ENCODE measurements around the gene RGS3. TPM values are rescaled to one million over a fixed set of nuclear protein-coding genes. Genes with fewer than 3 reads are reported as not detected.

RGS3 gene
- polyA plus RNA-seq, 1 of the 3 experiments (the other 2 are of a cell fraction), result 50.6 TPM

GRCh38 chr9:113522858-113523257 is 59.3 kb downstream of the RGS3 start:
- Histone ChIP-seq H3K79me2 (ENCODE audit: insufficient read depth) (no peaks in the 10 kb centered on the region), H3K36me3 (replicated peaks in 1 of 2; ENCODE audit: control insufficient read depth in 1 of 2, insufficient read depth in 2 of 2, low read length in 1 of 2) (no peaks in the 10 kb centered on the region), H3F3A (replicated peaks; ENCODE audit: insufficient read depth) (no peaks in the 10 kb centered on the region), H4K20me1 (ENCODE audit: insufficient read depth) (no peaks in the 10 kb centered on the region), H3K9me3 (no peaks in the 10 kb centered on the region), H3K27ac (ENCODE audit: low read depth in 2 of 2, low read length in 1 of 2) (no peak overlapping the region), H3K27me3 (ENCODE audit: insufficient read depth) (no peaks in the 10 kb centered on the region), H3K4me3 (ENCODE audit: low read depth in 2 of 2, low read length in 1 of 2) (no peak overlapping the region), H3K9ac (no peak overlapping the region), H2AFZ (ENCODE audit: low read depth) (no peak overlapping the region), H3K4me1 (ENCODE audit: control insufficient read depth in 1 of 2, insufficient read depth in 2 of 2, low read depth in 1 of 2, low read length in 1 of 2) (peaks cover 9 to 10% of the 10 kb centered on the region in 2 experiments; a peak in 1 of 4 replicates), H3K9me2 (no peaks in the 10 kb centered on the region), H3K4me2 (no peak overlapping the region)
- TF ChIP-seq FOXM1 (IDR thresholded peaks at IDR 0.05; ENCODE audit: low read depth) (no peak), MAX (IDR thresholded peaks at IDR 0.05; ENCODE audit: low read depth) (no peak), EP300 (IDR thresholded peaks at IDR 0.05; ENCODE audit: borderline replicate concordance in 1 of 2, low read depth in 1 of 2, low read length in 1 of 2) (no peak), GATA2 (CRISPR knock-in tag; IDR thresholded peaks at IDR 0.05) (no peak), CTCF (IDR thresholded peaks at IDR 0.05) (no peak), EZH2phosphoT487 (IDR thresholded peaks at IDR 0.05; ENCODE audit: borderline replicate concordance, low read depth) (no peak), JUND (IDR thresholded peaks at IDR 0.05) (no peak), GABPA (IDR thresholded peaks at IDR 0.05; ENCODE audit: low read depth) (no peak), NFIC (IDR thresholded peaks at IDR 0.05; ENCODE audit: borderline replicate concordance) (no peak), NRF1 (IDR thresholded peaks at IDR 0.05; ENCODE audit: low read depth, low read length) (no peak), CHD2 (IDR thresholded peaks at IDR 0.05; ENCODE audit: low read length, partially characterized antibody) (no peak), RFX5 (IDR thresholded peaks at IDR 0.05; ENCODE audit: low read length) (no peak), IRF3 (IDR thresholded peaks at IDR 0.05; ENCODE audit: low read depth, low read length) (no peak), RXRA (IDR thresholded peaks at IDR 0.05; ENCODE audit: borderline replicate concordance, low read depth) (no peak), TEAD4 (IDR thresholded peaks at IDR 0.05; ENCODE audit: borderline replicate concordance, insufficient read depth) (no peak), RCOR1 (IDR thresholded peaks at IDR 0.05; ENCODE audit: low read length) (no peak), ELF1 (IDR thresholded peaks at IDR 0.05) (no peak), MEF2A (IDR thresholded peaks at IDR 0.05; ENCODE audit: borderline replicate concordance, low read depth) (no peak), PBX3 (IDR thresholded peaks at IDR 0.05) (no peak), SIN3A (IDR thresholded peaks at IDR 0.05; ENCODE audit: borderline replicate concordance, low read depth, low read length) (no peak)
- 94% methylated on average over 8 of the region's 8 CpGs for WGBS (ENCODE audit: low lambda C conversion rate)
- CTCF ChIA-PET, result interaction anchor here (0.8 to 1.8 kb wide), 5 partner anchors 8 to 214 kb away, joined by 3 to 5 read pairs (median 4); no protein-coding TSS in a partner anchor
- POLR2A ChIA-PET, result no interaction called here
- DNase-seq, result no peak
